Inferior parietal cortex (tissue), 1 donor: ENCODE results near the gene PNPT1.
A peak's percentile ranks its signal among the peaks of the same experiment; 100 is the strongest.

ENCODE experiments used
- DNase-seq: peaks from one replicate; pipeline ENCODE4 v3.0.0-alpha.2; 2016; ENCODE audit errors: extremely low spot score

PNPT1 gene

GRCh38 chr2:55668956-55669355 is 24.7 kb downstream of the PNPT1 start:
- DNase-seq = no peak

DNA sequence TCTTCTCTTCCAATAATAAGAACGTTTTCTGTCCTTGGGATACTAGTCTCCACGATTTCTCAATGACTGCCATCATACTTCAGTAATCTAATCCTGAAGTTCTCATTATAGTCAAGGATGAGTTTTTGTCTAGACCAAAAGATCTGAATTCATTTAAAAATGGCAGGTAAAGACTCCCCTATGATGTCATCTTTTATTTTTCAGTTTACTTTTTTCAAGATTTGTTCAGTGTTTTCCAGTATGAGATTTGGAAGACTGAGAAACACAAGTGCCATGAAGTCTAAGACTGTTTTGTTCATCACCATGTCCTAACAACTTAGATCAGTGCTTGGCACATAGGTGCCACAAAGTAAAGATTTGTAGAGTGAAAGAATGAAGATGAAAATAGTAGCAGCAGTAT is 40.4 kb downstream of the PNPT1 start:
- DNase-seq = no peak

- no peak for DNase-seq
Observed at GRCh38 chr2:55649211-55649610, 44.4 kb downstream of the PNPT1 start.

DNA sequence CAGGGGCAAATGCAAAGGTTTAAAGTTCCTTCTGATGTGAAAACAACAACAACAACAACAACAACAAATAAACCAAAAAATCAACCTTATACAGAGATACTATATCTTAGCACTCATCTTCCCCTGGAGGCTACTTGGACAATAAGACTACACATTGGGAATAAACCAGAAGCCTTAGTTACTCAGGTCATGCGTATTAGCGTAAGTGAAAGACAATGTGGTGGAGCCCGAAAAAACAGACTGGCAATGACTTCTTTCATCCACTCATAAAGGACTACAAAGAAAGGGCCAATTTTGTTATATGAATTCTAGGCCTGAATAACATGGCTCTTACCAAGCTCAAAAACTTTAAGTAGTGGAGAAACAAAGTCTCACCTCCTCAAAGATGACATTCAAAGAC is 56.8 kb downstream of the PNPT1 start:
- no peak for DNase-seq

DNA sequence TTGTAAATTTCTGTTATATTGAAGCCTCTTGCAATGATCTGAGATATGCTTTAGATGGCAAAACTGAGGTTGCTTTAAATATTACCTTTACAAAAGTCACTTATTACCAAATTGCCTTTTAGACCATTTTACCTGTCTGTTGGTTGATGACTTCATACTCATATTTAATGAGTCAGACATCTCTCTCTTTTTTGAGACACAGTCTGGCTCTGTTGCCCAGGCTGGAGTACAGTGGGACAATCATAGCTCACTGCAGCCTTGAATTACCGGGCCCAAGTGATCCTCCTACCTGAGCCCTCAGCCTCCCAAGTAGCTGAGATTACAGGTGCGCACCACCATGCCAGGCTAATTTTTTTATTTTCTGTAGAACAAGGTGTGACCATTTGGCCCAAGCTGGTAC is 64.7 kb downstream of the PNPT1 start:
- DNase-seq = no peak

GRCh38 chr2:55627915-55628314 is 65.7 kb downstream of the PNPT1 start:
- no peak for DNase-seq

- no peak for DNase-seq
Observed at GRCh38 chr2:55621802-55622201, 71.8 kb downstream of the PNPT1 start.

DNA sequence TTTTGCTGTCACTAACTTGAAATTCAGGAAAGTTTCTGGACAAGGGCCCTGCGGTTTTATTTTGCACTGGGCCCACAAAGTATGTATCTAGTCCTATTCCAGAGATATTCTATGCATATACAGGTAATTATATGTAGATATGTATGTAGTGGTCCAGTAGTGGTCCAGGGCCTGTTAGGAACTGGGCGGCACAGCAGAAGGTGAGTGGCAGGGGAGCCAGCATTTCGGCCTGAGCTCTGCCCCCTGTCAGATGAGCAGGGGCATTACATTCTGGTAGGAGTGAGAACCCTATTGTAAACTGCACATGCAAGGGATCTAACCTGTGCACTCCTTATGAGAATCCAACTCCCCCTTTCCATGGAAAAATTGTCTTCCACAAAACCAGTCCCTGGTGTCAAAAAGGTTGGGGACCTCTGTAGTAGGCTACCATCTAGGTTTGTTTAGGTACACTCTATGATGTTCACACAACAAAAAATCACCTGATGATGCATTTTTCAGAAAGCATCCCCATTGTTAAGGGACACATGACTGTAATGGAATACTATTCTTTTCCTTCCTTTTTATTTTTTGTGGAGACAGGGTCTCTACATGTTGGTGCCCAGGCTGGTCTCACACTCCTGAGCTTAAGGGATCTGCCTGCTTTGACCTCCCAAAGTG is 73.4 kb downstream of the PNPT1 start:
- DNase-seq = no peak

DNA sequence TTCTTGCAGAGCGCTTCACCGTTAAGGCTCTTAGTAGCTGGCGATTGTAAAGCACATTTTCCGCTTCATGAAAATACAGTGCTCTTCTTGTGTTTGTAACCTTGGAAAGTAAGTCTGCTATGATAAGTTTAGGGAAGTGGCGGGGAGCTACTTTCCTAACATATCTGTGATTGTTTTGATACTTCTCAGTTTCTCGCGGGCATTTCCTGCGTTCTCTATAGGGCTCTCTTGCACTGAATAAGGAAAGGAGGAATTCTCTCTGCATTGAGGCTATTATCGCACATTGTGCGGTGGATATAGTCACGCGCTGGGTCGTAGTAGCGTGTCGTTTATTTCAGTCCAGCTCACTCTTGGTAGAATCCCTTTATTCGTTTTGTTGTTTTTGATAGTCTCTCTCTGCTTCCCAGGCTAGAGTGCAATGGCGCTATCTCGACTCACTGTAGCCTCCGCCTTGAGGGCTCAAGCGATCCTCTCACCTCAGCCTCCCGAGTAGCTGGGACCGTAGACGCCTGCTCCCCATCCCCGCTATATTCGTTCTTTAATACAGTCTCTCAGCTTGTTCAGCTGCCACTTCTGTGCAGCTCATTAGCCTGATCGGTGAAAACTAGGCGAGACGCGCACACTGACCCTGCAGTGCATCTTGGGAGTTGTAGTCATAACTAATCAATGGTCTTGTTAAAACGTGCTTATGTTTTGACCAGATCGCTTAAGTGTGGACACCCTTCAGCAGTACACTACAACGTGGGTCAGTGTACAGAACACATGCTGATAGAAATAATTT is 75.2 kb downstream of the PNPT1 start:
- peak; percentile 79 for DNase-seq

GRCh38 chr2:55618025-55618274 is 75.7 kb downstream of the PNPT1 start:
- DNase-seq = no peak

GRCh38 chr2:55617175-55618024 is 76.2 kb downstream of the PNPT1 start, which contains the start of gene PPP4R3B:
Gene PPP4R3B, minus strand, starts transcription at chr2:55617622. Its CDS starts 337 bp downstream, at chr2:55617285.
- peak; percentile 98 for DNase-seq

- peak; percentile 43 for DNase-seq
Observed at GRCh38 chr2:55616551-55617174, 77.0 kb downstream of the PNPT1 start.

- no peak for DNase-seq
Observed at GRCh38 chr2:55611997-55612396, 81.6 kb downstream of the PNPT1 start.

- no peak for DNase-seq
Observed at GRCh38 chr2:55610954-55611743, 82.5 kb downstream of the PNPT1 start.

DNA sequence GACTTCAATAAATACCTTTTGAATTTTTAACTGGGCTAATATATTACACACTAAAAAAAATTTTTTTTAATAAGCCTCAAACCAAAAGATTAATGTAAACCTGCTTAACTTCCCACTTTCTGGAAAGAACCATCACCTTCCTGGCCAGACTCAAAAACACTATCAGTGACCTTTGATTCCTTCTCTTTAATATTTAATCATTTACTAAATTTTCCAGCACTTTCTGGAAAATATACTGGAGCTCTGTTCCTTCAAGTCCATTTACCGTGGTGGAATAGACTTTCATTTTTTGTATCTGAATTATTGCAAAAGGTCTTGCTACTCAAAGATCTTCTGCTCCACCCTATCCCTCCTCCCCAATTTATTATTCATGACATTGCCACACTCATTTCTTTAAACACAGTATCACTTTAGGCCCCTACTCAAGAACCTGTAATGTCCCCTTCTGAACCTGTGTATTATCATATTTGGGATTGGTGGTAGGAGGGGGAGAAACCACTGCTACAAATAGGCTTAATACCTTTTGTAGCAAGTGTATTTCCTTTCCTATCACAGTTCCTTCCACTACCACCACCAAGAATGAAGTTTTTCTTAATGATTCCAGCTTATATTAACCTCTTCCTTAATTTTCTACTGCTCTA is 83.6 kb downstream of the PNPT1 start:
- no peak for DNase-seq

DNA sequence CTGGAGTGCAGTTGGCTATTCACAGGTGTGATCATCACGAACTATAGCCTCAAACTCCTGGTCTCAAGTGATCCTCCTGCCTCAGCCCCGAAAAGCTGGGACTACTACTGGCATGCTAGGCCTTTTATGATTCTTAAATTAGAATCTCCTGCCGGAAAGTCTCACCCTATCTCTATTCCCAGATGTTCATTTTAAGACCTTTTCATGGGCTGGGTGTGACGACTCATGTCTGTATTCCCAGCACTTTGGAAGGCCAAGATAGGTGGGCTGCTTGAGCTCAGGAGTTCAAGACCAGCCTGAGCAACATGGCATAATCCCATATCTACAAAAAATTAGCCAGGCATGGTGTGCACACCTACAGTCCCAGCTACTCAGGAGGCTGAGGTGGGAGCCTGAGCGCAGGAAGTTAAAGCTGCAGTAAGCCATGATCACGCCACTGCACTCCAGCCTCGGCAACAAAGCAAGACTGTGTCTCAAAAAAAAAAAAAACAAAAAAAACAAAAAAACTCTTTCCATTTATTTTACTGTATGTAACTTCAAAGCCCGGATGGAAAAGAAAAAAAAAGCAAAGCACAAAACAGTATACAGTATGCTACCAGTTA is 84.3 kb downstream of the PNPT1 start:
- no peak for DNase-seq

GRCh38 chr2:55607717-55608116 is 85.9 kb downstream of the PNPT1 start:
- DNase-seq = no peak

GRCh38 chr2:55604027-55604565 is 89.5 kb downstream of the PNPT1 start:
- no peak for DNase-seq

GRCh38 chr2:55601849-55602248 is 91.8 kb downstream of the PNPT1 start:
- DNase-seq = no peak
